ENCODE measurements around the gene CLCN1. TPM values are rescaled to one million over a fixed set of nuclear protein-coding genes. Genes with fewer than 3 reads are reported as not detected.

The CLCN1 gene
- total and polyA plus RNA-seq, 2 of the 4 experiments (the other 2 are of a cell fraction): not detected

- in situ Hi-C loops (cut with MboI; ENCODE audit: low sequenced_read_pairs): no loop called here
- Histone ChIP-seq H4K91ac (ENCODE audit: insufficient read depth, low read depth, low read length) (no peak overlapping the region), H3K36me3 (ENCODE audit: control insufficient read depth, insufficient read depth, low read length) (no peaks in the 10 kb centered on the region), H3K56ac (ENCODE audit: extremely low read depth, insufficient read depth, low read length) (no peak overlapping the region), H4K20me1 (ENCODE audit: insufficient read depth, low read length) (no peaks in the 10 kb centered on the region), H2BK15ac (ENCODE audit: low read depth, low read length) (no peak overlapping the region), H3K9ac (ENCODE audit: low read depth, low read length) (no peak overlapping the region), H4K5ac (ENCODE audit: low read depth, low read length) (no peak overlapping the region), H4K8ac (ENCODE audit: low read depth in 2 of 2, low read length in 2 of 2) (no peak overlapping the region), H3K14ac (replicated peaks; ENCODE audit: low read depth, low read length) (no peak overlapping the region), H3K9me3 (ENCODE audit: control insufficient read depth, insufficient read depth, low read length) (no peaks in the 10 kb centered on the region), H3K4me3 (ENCODE audit: insufficient read depth, low read depth, low read length) (no peak overlapping the region), H3K27me3 (ENCODE audit: control insufficient read depth, insufficient read depth, low read length) (peaks cover 40% of the 10 kb centered on the region), H3K79me1 (ENCODE audit: low read depth in 1 of 2, low read length in 2 of 2) (no peaks in the 10 kb centered on the region), H3K4ac (ENCODE audit: low read depth, low read length) (no peak overlapping the region), H2BK120ac (ENCODE audit: low read depth, low read length) (no peak overlapping the region), H3K18ac (ENCODE audit: low read depth, low read length) (no peak overlapping the region), H3K9me1 (ENCODE audit: insufficient read depth, low read length) (no peaks in the 10 kb centered on the region), H2AK5ac (ENCODE audit: low read depth, low read length) (no peak overlapping the region), H2BK5ac (ENCODE audit: low read depth, low read length, poor library complexity, severe bottlenecking) (no peak overlapping the region), H3K23ac (ENCODE audit: low read depth, low read length) (no peak overlapping the region), H3K4me1 (ENCODE audit: control insufficient read depth, insufficient read depth, low read length) (no peaks in the 10 kb centered on the region), H2BK20ac (ENCODE audit: low read depth, low read length) (no peak overlapping the region), H3K27ac (ENCODE audit: insufficient read depth, low read length) (no peak overlapping the region), H2AFZ (replicated peaks; ENCODE audit: low read length, poor library complexity) (no peak overlapping the region), H2AK9ac (replicated peaks; ENCODE audit: low read depth, low read length, poor library complexity) (no peak overlapping the region), H3K4me2 (ENCODE audit: low read depth, low read length) (no peak overlapping the region)
- intact Hi-C loops (cut with micrococcal nuclease): no loop called here
- WGBS, 2 experiments (ENCODE audit: extremely low coverage in 2 of 2, insufficient read length in 1 of 2): no CpG with 5 or more reads among the region's 5 CpGs
- POLR2A ChIA-PET (ENCODE audit: unreplicated experiment): no interaction called here
- TF ChIP-seq MAFK (IDR thresholded peaks at IDR 0.05; ENCODE audit: low read depth, low read length) (no peak), FOS (IDR thresholded peaks at IDR 0.05; ENCODE audit: low read depth, low read length) (no peak), RFX5 (IDR thresholded peaks at IDR 0.05; ENCODE audit: low read depth, low read length) (no peak), SMC3 (IDR thresholded peaks at IDR 0.05; ENCODE audit: low read depth, low read length) (no peak), CTCF (conservative IDR thresholded peaks at IDR 0.05; ENCODE audit: low read depth, low read length) (no peak), POLR2A (IDR thresholded peaks at IDR 0.05; ENCODE audit: low read depth, low read length) (no peak), NFE2L2 (IDR thresholded peaks at IDR 0.05; ENCODE audit: low read depth, low read length) (no peak)
- CTCF ChIA-PET: no interaction called here
- dilution Hi-C loops (cut with HindIII; ENCODE audit: low sequenced_read_pairs, unreplicated experiment): no loop called here
- ATAC-seq (ENCODE audit: low read depth) (no peak), DNase-seq (no peak)
- BruUV-seq (replicated peaks): no TSS peak
Observed at GRCh38 chr7:143347950-143348349, 32.0 kb downstream of the CLCN1 start.

Data from IMR-90 (cell line).